Endometrial microvascular endothelial cells (primary cell): ENCODE measurements around the gene MYL12A. TPM values are rescaled to one million over a fixed set of nuclear protein-coding genes. Genes with fewer than 3 reads are reported as not detected.
"Not testable (repeated sequence)": the region's sequence is repeated elsewhere in the genome, so short reads cannot be mapped to it uniquely, and the experiment has no call there.

Experiments used
- in situ Hi-C: cut with HindIII; loops from 2 replicates; pipeline ENCODE4 v1.10.0; 2017; ENCODE audit warnings: low sequenced_read_pairs, low pct_unique_long_range_greater_than_20kb; ENCODE audit errors: inconsistent ontology term
- total RNA-seq: library from RNA; depleted of rRNA; stranded (reverse); fragments of >200 nt; gene quantifications from one replicate; pipeline ENCODE4 v1.2.3, GENCODE V29; 2015; ENCODE audit errors: inconsistent ontology term

Gene MYL12A
- 1,280 TPM for total RNA-seq

DNA sequence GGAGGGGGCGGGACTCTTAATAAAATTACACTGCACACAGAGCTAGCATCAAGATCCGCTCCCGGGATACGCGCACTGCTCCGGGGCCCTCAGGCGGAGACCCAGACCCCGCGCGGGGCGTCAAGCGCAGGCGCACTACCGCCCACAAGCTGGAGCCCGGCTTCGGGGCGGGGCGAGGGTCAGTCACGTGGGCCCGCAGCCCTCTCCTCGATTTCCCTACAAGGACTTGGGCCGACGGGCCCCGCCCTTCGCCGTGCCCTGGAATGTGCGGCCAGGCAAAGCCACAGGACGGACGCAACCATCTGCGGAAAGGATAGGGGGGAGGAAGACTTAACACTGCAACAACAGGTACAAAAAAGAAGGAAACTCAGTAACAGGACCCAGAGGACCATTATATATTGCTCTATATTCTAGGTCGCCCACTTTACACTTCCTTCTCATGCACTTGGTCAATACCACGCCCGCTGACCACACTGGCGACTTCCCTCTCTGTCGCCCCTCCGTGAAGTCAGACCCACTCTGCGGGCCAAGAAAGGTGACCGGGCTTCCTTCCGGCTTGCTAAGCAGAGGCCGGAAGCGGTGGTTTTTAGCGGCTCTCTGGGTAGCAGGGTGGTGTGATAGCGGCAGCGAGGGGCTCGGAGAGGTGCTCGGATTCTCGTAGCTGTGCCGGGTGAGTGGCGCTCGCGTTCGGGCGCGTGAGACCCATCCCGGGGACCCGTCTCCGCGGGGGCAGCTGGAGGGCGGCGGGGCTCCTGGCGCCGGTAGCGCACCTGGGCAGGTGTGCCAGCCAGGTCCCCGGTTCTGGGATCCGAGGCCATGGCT lies at the start of gene MYL12A:
MYL12A (plus strand) TSS at position 562 of the 822 bp plus-strand sequence. CDS start 5,447 bp downstream, outside the sequence.
- in situ Hi-C loops = no loop called here

- in situ Hi-C loops = not testable (repeated sequence)
Observed at GRCh38 chr18:3198260-3198860, 49.2 kb upstream of the MYL12A start.

- in situ Hi-C loops = no loop called here
Observed at GRCh38 chr18:3199942-3200645, 47.5 kb upstream of the MYL12A start.

DNA sequence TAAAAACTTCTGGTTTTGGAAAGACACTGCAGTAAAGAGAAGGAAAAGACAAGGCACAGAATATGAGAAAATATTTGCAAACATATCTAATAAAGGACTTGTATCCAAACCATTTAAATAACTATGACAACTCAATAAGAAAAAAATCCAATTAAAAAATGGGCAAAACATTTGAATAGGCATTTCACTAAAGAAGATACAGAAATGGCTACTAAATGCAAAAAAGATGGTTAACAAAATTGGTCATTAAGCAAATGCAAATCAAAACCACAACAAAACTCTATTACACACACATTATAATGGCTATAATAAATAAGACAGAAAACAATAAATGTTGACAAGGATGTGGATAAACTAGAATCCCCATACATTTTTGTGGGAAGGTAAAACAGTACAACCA lies 42.4 kb upstream of the MYL12A start:
- in situ Hi-C loops = no loop called here

GRCh38 chr18:3207565-3207964 lies 40.0 kb upstream of the MYL12A start:
- in situ Hi-C loops = no loop called here

GRCh38 chr18:3209859-3210569 lies 37.6 kb upstream of the MYL12A start:
- in situ Hi-C loops = no loop called here

GRCh38 chr18:3211236-3211992 lies 36.2 kb upstream of the MYL12A start:
- in situ Hi-C loops = no loop called here

DNA sequence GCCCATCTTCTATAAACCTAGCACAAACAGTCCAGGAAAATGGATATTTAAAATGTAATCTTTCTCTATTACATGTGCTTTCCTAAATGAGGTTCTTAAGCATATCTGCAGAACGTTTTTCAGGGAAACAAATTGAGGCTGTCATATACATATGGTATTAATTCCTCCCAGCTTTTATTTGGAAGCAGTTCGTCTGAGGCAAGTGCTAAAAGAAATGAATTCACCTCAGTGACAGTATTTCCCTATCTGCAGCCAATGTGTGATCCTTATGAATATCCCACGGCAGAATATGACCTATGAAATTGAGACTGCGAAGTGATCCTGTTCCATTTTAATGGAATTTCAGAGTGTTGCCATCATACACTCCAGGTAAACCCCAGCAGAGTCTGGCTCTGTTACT lies 34.9 kb upstream of the MYL12A start:
- in situ Hi-C loops = no loop called here

DNA sequence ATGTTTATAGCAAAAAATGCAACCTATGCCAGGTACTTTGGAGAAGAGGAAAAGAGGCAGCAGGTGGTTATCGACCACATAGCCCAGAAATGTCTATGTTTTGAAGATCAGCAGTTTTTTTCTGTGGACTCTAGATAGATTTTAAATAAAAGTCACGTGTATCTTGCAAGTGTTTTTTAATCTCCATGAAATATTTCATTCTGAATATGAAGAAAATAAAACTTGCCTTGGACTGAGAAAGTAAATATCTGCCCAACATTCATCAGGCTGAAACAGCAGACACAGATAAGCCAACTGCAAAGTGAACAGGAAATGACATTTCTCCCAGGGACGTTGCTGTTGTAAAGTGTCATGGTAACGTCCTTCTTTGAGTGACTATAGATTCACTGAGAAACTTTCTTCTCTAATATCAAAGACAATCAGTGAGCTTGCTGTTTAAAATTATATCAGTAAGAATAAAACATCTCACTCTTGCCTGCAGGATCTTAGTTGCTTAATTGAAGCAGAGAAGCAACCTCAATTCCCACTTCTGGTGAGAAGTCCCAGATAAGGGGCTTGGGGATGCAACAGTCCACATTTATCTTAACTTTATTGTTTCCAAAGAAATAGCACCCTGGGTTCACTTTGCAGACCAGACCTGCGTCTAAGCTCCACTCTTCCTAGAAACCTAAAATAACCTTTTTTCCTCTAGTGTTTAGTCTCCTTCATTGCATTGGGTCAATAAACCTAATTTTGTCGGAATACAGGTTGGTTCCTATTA lies 34.1 kb upstream of the MYL12A start:
- in situ Hi-C loops = no loop called here

DNA sequence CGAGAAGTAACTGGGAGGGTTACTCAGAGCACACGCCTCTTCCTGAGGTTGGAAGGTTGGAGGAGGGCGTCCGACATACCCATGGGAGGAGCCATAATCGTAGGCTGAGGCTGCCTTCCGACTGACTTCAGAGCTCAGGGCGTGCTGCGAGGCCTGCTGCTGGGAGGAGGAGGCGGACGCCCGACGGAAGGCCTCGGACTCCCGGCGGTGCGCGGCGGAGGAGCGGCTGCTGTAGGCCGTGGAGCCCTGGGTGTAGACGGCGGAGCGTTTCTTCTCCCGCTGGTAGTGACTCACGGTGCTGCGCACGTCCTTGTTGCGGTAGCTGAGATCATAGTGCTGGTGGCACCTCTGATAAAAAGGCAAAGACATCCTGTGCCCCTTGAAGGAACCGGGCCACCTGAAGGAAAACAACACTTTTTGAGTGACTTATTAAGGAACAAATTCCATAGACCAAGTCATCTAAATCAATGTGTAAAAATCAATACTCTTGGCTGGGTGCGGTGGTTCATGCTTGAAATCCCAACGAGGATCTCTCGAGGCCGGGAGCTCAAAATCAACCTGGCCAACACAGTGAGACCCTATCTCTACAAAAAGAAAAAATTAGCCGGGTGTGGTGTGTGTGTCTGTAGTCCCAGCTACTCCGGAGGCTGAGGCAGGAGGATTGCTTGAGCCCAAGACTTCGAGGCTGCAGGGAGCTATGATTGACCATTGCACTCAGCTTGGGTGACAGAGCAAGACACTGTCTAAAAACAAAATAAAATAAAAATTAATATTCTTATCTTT lies 32.6 kb upstream of the MYL12A start:
- in situ Hi-C loops = no loop called here

GRCh38 chr18:3216987-3217386 lies 30.6 kb upstream of the MYL12A start:
- in situ Hi-C loops = no loop called here

- in situ Hi-C loops = no loop called here
Observed at GRCh38 chr18:3217948-3218647, 29.5 kb upstream of the MYL12A start.

- in situ Hi-C loops = no loop called here
Observed at GRCh38 chr18:3218819-3219218, 28.8 kb upstream of the MYL12A start.

DNA sequence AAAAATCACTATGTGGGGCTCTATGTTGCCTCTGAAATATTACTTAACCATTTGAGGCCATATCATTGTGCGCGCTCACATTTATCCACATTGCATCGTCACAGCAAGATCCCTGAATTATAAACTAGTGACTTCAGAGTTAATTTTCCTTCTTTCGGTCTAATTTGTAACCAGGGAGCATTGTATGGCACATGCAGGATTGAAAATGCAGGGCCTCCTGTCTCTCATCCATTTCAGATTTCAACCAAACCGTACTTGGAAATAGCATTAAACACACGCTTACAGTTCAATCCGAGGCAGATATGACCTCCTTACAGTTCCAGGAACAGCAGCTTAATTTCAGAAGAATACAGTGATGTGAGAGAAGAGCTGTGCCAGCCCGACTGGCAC lies 28.4 kb upstream of the MYL12A start:
- in situ Hi-C loops = no loop called here

DNA sequence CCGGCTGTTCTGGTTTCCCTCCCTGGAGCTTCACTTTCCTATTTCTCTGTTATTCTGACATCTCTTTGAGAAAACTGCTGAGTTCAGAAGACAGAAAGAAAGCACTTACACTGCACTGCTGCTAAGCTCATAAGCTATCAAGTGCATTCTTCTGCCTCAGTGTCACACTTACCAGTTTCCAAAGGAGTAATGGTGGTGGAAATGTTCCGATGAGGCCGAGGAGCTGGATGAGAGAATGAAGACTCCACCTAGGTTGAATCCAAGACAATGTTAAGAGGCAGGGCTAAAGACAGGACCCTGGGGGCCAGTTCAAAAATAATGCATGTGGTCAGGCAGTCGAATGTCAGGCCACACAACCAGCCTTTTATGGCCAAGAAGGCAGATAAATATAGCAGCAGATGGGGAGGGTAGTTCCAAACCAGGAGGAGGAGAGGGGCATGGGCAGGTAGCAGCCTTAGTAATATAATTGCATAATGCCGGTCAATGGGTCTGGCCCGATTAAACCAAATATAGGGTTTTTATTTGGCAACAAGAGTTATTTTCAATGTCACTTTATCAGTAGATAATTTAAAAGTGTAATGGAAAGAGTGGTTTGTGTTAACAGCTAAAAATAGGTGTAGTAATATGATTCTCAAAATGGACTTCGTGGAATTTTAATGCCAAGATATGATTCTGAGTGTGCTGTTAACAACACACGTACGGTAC lies 27.8 kb upstream of the MYL12A start, which contains the start of gene MYOM1:
MYOM1 (minus strand) TSS at position 338 of the 705 bp plus-strand sequence. CDS start 4,745 bp downstream, outside the sequence.
- in situ Hi-C loops = no loop called here

DNA sequence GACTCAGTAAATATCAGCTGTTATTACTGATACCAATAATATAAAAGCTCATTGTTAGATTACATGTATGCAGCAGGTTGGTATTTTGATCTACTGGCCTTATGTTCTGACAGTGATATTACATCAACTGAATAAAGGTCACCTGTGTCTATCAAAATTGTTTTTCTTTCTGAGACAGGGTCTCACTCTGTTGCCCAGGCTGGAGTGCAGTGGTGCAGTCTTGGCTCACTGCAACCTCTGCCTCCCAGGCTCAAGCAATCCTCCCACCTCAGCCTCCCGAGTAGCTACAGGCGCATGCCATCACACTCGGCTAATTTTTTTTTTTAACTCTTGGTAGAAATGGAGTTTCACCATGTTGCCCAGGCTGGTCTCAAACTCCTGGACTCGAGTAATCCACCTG lies 26.7 kb upstream of the MYL12A start:
- in situ Hi-C loops = not testable (repeated sequence)
